Measurements from ENCODE around the gene POU2F1. TPM values are rescaled to one million over a fixed set of nuclear protein-coding genes. Genes with fewer than 3 reads are reported as not detected.

POU2F1 gene
- total RNA-seq, 1 experiment from 2014 or later, result 3.7 TPM

- DNase-seq (ENCODE audit: low read depth), result no peak
- in situ Hi-C loops (cut with HindIII; ENCODE audit: low pct_unique_long_range_greater_than_20kb, low sequenced_read_pairs), result no loop called here
Measured at GRCh38 chr1:167423684-167424619, 203.3 kb downstream of the POU2F1 start.

DNA sequence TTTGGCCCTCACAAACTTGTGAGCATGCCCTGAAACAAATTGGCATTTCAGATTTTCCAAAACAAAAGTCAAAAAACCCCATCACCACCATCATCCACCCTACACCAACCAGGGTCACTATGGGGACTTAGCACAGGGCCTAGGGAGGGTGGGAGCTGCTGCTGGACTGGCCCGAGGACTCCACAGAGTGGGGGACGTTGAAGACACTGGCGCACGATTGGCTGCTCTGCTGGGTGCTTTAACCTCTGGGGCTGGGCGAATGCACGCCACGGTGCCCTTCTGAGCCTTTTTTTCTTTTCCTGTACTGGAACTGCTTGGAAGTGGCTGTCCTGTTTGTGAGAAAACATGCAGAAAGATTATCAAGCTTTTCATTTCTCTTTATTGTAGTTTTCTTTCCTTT, 204.8 kb downstream of the POU2F1 start:
- DNase-seq (ENCODE audit: low read depth), result no peak
- in situ Hi-C loops (cut with HindIII; ENCODE audit: low pct_unique_long_range_greater_than_20kb, low sequenced_read_pairs), result no loop called here

DNA sequence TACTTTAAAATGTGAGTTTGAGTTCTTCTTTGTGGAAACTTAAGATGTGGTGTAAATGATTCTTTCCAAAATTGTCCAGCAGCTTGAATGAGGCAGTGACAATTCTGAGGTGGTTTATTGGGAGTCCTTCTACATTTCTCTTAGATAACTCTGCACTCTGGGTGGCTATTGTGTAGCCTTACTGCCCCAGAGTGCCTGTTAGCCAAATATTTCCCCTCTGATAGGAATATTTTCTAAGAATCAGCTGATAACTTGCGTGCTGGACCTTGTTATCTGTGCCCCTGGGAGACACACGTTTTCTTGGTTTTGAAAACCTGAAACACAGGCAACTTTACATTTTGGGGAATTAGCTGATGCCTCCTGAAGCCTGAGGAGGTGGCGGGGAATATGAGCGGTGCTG, 206.0 kb downstream of the POU2F1 start:
- no peak for DNase-seq (ENCODE audit: low read depth)

DNA sequence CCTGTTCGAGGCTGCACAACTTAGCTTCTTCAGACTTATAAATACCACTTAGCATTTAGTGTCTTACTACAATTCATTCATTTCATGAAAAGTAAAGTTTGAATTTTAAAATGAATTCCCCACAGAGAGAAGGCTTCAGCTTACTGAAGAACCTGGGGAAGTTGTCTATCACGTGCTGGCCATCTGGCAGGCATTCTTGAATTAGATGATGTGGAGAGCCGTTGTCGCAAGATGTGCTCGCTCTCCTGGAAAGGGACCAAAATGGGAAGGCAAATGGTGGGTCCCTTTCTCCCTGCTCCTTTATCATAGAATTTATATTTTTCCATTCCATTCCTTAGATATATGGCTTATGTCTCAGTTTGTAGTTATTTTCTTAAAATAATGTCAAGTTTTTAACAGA, 207.2 kb downstream of the POU2F1 start:
- in situ Hi-C loops (cut with HindIII; ENCODE audit: low pct_unique_long_range_greater_than_20kb, low sequenced_read_pairs), result no loop called here
- no peak for DNase-seq (ENCODE audit: low read depth)

More for the DNA sequence above, 206.0 kb downstream of the POU2F1 start:
- in situ Hi-C loops (cut with HindIII; ENCODE audit: low pct_unique_long_range_greater_than_20kb, low sequenced_read_pairs), result no loop called here

GRCh38 chr1:167428395-167428794, 207.7 kb downstream of the POU2F1 start:
- DNase-seq (ENCODE audit: low read depth), result no peak
- in situ Hi-C loops (cut with HindIII; ENCODE audit: low pct_unique_long_range_greater_than_20kb, low sequenced_read_pairs), result no loop called here

DNA sequence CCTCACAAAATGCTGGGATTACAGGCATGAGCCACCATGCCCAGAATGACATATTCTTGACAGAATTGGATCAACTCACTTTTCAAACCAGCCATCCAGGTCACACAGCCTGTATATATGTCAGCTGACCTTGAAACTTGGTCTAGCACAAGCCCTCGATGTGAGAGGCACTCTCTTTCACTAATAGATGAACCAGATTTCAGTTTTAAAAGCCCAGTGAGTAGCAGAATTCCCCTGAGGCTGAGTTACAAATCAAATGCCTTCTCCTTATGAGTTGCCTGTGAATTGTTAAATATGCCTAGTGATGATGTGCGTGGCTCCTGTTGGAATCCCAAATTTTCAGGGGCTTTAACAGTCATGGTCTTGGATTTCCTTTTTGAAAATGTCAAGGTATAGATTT, 208.9 kb downstream of the POU2F1 start:
- in situ Hi-C loops (cut with HindIII; ENCODE audit: low pct_unique_long_range_greater_than_20kb, low sequenced_read_pairs), result no loop called here
- DNase-seq (ENCODE audit: low read depth), result no peak

- no peak for DNase-seq (ENCODE audit: low read depth)
- in situ Hi-C loops (cut with HindIII; ENCODE audit: low pct_unique_long_range_greater_than_20kb, low sequenced_read_pairs), result no loop called here
Measured at GRCh38 chr1:167430134-167430848, 209.6 kb downstream of the POU2F1 start.

DNA sequence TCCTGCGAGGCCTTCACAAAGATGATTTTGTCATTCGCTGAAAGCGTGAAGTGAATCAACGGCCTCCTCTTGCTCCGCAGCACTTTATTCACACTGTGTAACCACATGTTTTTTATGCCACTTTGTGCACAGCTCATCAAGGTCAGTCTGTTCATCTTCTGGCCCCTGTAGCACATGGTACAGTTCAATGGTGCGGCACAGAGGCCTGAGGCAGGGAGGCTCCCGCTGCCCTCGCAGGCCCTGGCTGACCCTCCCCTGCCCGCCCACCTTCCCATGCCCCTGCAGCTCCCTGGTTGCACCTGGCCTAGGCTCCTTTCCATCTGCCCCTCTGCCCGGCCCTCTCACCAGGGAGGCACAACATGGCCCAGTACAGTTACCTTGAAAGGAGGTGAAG, 210.2 kb downstream of the POU2F1 start:
- in situ Hi-C loops (cut with HindIII; ENCODE audit: low pct_unique_long_range_greater_than_20kb, low sequenced_read_pairs), result no loop called here
- no peak for DNase-seq (ENCODE audit: low read depth)

DNA sequence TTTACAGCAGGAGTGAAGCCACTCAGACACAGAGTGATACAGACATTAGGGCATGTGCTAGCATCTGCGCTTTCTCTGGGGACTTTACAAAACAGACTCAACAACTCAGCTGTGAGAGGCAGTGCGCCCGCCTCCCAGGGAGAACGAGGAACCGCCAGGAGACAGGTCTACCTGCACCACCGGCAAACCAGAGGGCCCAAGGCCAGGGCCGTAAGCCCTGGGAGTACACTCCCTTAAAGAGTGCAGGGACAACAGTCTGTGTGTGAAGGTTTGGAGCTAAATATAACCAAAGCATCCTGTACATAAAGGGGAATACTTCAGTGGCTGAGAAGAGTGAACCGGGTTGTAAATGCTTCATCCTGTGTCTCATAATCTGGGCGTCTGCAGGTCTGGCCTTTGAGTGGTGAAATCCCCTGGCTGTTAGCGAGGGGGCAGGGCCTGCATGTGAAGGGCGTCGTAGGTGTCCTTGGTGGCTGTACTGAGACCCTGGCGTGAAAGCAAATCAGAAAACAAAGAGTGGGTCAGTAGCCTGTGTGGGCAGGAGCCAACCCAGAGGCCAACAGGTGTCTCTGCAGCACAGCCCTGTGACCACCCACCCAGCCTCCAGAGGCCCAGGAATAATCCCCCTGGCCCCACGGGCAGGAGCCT, 210.7 kb downstream of the POU2F1 start:
- DNase-seq (ENCODE audit: low read depth), result no peak
- in situ Hi-C loops (cut with HindIII; ENCODE audit: low pct_unique_long_range_greater_than_20kb, low sequenced_read_pairs), result no loop called here

GRCh38 chr1:167431909-167432650, 211.4 kb downstream of the POU2F1 start:
- in situ Hi-C loops (cut with HindIII; ENCODE audit: low pct_unique_long_range_greater_than_20kb, low sequenced_read_pairs), result no loop called here

DNA sequence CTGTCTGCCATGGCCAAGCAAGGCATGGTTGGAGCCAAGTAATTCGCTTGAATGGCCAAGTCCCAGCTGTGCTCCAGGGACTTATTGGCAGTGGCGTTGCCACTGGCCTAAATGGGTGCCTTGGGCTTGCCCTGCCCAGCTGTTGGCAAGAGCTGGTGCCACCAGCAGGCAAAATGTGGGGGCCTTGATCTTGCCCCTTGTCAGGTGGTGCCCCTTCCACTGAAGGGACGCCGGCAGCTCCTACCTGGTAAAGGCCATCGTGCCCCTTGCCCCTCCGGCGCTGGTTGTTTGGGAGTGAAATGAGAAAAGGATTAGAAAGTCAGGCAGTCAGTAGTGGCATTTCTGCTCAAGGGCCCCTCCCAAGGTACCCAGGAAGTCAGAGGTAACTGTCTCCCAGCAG, 212.1 kb downstream of the POU2F1 start:
- DNase-seq (ENCODE audit: low read depth), result no peak
- in situ Hi-C loops (cut with HindIII; ENCODE audit: low pct_unique_long_range_greater_than_20kb, low sequenced_read_pairs), result no loop called here

More at GRCh38 chr1:167431909-167432650, 211.4 kb downstream of the POU2F1 start:
- no peak for DNase-seq (ENCODE audit: low read depth)

DNA sequence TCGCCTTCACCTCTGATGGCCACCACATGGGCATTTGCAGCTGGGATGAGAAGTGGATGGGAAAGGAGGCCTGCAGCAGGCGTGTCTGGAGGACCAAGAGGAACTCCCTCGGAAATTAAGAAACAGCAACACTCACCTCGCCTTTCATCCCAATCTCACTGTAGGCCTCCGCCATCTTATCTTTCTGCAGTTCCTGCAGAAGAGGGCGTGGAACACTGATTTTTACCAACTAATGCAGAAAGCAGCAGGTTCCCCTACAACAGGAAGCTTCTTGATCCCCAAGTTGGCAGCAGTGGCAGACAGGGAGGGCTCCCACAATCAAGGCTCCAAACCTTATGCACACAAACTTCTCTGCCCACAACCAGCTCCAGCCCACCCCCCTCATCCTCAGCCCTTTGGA, 213.2 kb downstream of the POU2F1 start:
- no peak for DNase-seq (ENCODE audit: low read depth)
- in situ Hi-C loops (cut with HindIII; ENCODE audit: low pct_unique_long_range_greater_than_20kb, low sequenced_read_pairs), result no loop called here

DNA sequence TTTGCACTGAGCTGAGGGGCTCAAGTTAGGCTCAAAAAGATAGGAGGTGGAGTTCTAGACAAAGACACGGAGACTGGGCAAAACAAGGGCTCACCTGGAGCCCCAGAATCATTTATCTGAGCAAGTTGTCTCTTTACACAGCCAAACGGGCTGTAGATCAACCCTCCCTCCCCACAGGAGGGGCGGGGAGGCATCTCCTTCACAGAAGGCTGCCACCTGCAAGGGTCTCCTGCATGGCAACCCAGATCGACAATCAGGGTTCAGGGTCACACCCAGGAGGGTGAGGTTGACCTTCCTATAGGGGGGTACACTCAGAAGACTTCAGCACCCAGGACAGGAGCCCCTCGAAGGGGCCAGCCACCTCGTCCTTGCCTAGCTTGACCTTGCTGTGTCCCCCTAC, 213.6 kb downstream of the POU2F1 start:
- in situ Hi-C loops (cut with HindIII; ENCODE audit: low pct_unique_long_range_greater_than_20kb, low sequenced_read_pairs), result no loop called here
- no peak for DNase-seq (ENCODE audit: low read depth)

DNA sequence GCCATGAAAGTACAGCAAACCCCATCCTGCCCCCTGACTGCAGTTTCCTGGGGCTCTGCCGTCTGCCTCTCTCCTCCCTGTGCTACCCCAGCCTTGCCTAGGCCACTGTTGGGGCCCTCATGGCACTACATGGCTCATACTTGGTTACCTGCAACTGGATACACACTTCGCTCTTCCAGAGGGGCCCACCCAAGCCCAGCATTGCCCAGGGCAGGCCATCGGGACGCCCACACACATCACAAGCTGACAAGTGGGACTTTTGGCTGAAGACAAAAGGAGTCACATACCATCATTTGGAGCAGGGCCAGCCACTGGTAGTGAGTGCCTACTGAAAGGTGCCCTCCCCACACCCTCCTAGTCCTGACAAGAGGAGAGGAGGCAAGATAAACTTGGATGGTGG, 214.8 kb downstream of the POU2F1 start:
- in situ Hi-C loops (cut with HindIII; ENCODE audit: low pct_unique_long_range_greater_than_20kb, low sequenced_read_pairs), result no loop called here
- DNase-seq (ENCODE audit: low read depth), result no peak

GRCh38 chr1:167438171-167439138, 217.8 kb downstream of the POU2F1 start:
- in situ Hi-C loops (cut with HindIII; ENCODE audit: low pct_unique_long_range_greater_than_20kb, low sequenced_read_pairs), result no loop called here
- no peak for DNase-seq (ENCODE audit: low read depth)

DNA sequence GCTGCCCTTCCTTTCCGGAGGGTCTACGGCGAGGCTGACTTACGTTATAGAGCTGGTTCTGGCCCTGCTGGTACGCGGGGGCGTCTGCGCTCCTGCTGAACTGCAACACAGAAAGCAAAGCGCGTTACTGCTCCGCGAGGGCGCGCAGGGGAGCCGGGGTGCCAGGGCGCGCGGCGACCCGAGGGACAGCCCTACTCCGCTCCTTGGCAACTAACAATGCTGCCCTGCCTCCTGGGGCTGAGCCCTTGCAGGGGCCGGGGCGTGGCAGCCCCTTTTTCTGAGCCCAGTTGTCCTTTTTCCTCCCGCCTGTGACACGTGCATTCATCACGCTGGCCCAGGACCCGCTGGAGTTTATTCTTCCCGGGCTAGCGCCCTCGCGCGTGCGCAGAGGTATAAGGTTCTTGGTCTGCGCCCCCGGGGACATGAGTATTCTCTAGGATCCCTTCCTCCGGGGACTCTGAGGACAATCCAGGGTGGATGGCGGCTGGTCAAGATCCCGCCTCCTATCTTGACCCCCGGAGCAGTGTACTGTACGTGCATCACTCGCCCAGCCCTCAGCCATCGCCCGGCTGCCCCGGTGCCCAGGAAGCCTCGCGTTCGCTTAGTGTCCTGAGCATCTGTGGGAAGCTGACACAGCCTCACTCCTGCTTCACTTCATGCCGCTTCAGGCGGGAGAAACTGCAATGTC, 218.8 kb downstream of the POU2F1 start:
- in situ Hi-C loops (cut with HindIII; ENCODE audit: low pct_unique_long_range_greater_than_20kb, low sequenced_read_pairs), result no loop called here
- no peak for DNase-seq (ENCODE audit: low read depth)

GRCh38 chr1:167440345-167440744, 219.7 kb downstream of the POU2F1 start:
- in situ Hi-C loops (cut with HindIII; ENCODE audit: low pct_unique_long_range_greater_than_20kb, low sequenced_read_pairs), result no loop called here
- DNase-seq (ENCODE audit: low read depth), result no peak

Data from Caki2 (cell line).